GM12891 (cell line): ENCODE data around the gene TSPYL1.

Source experiments
- POLR2A ChIP-seq: IDR thresholded peaks from 2 replicates; pipeline ENCODE4 v1.6.1; 2011; ENCODE audit warnings: low read depth, low read length, control low read depth
- TAF1 ChIP-seq: IDR thresholded peaks from 2 replicates; pipeline ENCODE4 v1.6.1; 2011; ENCODE audit warnings: low read depth, low read length, control low read depth

GRCh38 chr6:116246089-116246488 lies 33.6 kb downstream of the TSPYL1 start:
- TF ChIP-seq TAF1, result no peak
- no peak for TF ChIP-seq POLR2A
